Psoas muscle (tissue), 8 donors: Measurements from ENCODE around the gene SUCLA2. TPM values are rescaled to one million over a fixed set of nuclear protein-coding genes. Genes with fewer than 3 reads are reported as not detected.

Experiments
- ATAC-seq, 4 donors: fragments of 200-7000 bp; cut with Tn5 transposase; one replicate each; pipeline ENCODE4 v1.9.1; 2020; ENCODE audit warnings: moderate library complexity in 3 of 4, mild to moderate bottlenecking in 2 of 4
- DNase-seq, 2 donors: peaks; one replicate each; pipeline ENCODE4 v3.0.0-alpha.2; 2020
- H3K27ac ChIP-seq: fragments of 200-600 bp; one replicate; pipeline ENCODE4 v1.8.0; 2022
- H3K27me3 ChIP-seq, 3 donors: fragments of 200-600 bp in 1 of 3; one replicate each; pipeline versions ENCODE4 v1.6.1 to v1.8.0; 2013 to 2022; ENCODE audit warnings: low read length in 2 of 3, mild to moderate bottlenecking in 2 of 3, moderate library complexity in 1 of 3; ENCODE audit not compliant: insufficient read depth in 3 of 3
- H3K36me3 ChIP-seq, 2 donors: fragments of 200-600 bp in 1 of 2; one replicate each; pipeline versions ENCODE4 v1.6.1 to v1.8.0; 2013 to 2022; ENCODE audit warnings: low read depth in 1 of 2, mild to moderate bottlenecking in 1 of 2, moderate library complexity in 1 of 2; ENCODE audit not compliant: insufficient read depth in 1 of 2
- H3K4me1 ChIP-seq: fragments of 200-600 bp; one replicate; pipeline ENCODE4 v1.8.0; 2022
- H3K4me3 ChIP-seq: fragments of 200-600 bp; one replicate; pipeline ENCODE4 v1.8.0; 2022; ENCODE audit warnings: mild to moderate bottlenecking
- H3K9me3 ChIP-seq: fragments of 200-600 bp; one replicate; pipeline ENCODE4 v1.8.0; 2022
- WGBS, 3 donors: extraction: QIAGEN DNeasy Blood & Tissue Kit; methylation state at CpG; one replicate each; pipeline versions ENCODE4 v1.1.6 to v1.1.7; 2013; 5-methylcytosine and 5-hydroxymethylcytosine counted together
- intact Hi-C, 2 donors: fragments of 100-400 bp; cut with DNase I; formaldehyde crosslinking; loops; one replicate each; pipeline versions ENCODE4 v1.11.0 to v1.14.2; 2022
- polyA plus RNA-seq, 3 donors: library from polyadenylated mRNA; stranded (reverse); fragments of 200-250 nt; gene quantifications; one replicate each; pipeline ENCODE4 v1.2.3, GENCODE V29; 2013
- total RNA-seq, 4 donors: library from RNA; stranded (reverse); fragmentation: NEBNext Ultra II Directional in 2 of 4; extraction: Animal tissue kit (Norgen Biotek cat#: 25700) in 2 of 4; gene quantifications; one replicate each; pipeline versions ENCODE4 v1.2.1 to v1.2.4, GENCODE V29; 2021 to 2023
- TF ChIP-seq, protein P1 (sequence below): fragments of 200-600 bp; IDR thresholded peaks from one replicate; pipeline ENCODE4 v1.8.0; 2022; ENCODE audit warnings: antibody characterized with exemption
- donor health status: healthy with polysubstance abuse.
- donor health status: DM: no; HTN: no; CAD: no; lungs with moderate emphysema.
- donor health status: Bipolar disorder and iron deficiency.
- donor health status: healthy.
- donor health status: DM: yes; HTN: yes; CAD: no.
- donor health status: DM: no; HTN: no; CAD: no.
- donor health status: DM: no; HTN: no; CAD: no.
- donor health status: DM: yes; HTN: yes; CAD: no.

The SUCLA2 gene
- total and polyA plus RNA-seq, 7 donors, result 83.9 to 131 (median 103) TPM

DNA sequence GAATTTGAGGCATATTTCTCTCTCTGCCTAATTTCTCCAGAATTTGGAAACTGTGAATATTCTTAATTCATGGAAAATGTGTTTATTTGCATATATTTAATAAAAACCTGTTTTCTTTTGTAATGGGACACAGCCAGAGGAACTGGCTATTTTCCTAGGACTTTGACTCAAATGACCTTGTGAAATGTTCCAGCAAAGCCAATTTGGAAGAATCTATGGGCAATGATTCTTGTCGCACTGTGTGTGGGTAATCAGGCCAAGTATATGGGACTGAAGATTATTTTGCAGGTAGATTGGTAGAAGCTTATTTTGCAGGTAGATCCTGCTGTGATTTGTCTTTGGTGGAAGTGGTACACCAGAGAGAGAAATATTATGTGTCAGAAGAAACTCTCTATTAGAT is 38.8 kb downstream of the SUCLA2 start:
- DNase-seq, result no peak
- intact Hi-C loops, result no loop called here

DNA sequence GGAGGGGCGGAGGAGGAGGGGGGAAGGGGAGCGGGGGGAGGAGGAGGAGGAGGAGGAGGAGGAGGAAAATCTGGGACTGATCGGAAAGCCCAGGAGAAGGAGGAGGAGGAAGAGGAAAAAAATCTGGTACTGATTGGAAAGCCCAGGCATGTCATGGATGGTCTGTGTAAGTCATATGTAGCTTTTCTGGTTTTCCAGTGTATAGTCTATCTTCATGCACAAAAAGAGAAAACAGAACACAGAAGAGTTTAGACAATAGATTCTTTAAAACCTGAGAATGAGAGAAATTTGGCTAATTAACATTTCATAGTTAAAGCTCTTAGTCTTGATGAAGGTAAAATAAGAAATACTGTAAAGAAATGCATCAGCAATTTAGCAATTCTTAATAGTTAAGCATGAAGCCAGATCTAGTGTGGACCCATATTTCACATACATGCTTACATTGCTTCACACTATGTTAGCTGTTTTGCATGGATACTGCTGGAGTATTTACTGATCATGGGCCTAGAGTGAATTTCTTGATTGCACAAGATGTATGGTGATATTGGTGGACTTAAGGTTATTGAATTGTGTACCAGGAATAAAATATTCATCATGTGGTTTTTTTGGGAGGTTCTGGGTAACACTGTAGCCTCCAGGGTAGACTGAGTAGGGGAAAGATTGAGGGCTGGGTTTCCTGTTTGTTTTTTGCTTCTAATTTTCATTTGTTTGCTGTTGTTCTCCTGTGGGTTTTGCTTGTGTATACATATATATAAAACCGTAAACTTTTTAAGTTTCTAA is 41.4 kb downstream of the SUCLA2 start:
- no peaks in the 10 kb centered on the region for H3K4me1 ChIP-seq
- no peak overlapping the region for H3K27ac ChIP-seq
- H3K36me3 ChIP-seq, result peaks cover 10 to 55% of the 10 kb centered on the region in 2 donors
- H3K4me3 ChIP-seq, result no peak overlapping the region
- intact Hi-C loops, result no loop called here
- no peak for ATAC-seq
- no peaks in the 10 kb centered on the region for H3K9me3 ChIP-seq
- 71 to 94% (median 94%) methylated on average over 3 to 4 of the region's 4 CpGs for WGBS, 3 donors
- no peaks in the 10 kb centered on the region for H3K27me3 ChIP-seq
- DNase-seq, result no peak
- TF ChIP-seq, protein P1, sequence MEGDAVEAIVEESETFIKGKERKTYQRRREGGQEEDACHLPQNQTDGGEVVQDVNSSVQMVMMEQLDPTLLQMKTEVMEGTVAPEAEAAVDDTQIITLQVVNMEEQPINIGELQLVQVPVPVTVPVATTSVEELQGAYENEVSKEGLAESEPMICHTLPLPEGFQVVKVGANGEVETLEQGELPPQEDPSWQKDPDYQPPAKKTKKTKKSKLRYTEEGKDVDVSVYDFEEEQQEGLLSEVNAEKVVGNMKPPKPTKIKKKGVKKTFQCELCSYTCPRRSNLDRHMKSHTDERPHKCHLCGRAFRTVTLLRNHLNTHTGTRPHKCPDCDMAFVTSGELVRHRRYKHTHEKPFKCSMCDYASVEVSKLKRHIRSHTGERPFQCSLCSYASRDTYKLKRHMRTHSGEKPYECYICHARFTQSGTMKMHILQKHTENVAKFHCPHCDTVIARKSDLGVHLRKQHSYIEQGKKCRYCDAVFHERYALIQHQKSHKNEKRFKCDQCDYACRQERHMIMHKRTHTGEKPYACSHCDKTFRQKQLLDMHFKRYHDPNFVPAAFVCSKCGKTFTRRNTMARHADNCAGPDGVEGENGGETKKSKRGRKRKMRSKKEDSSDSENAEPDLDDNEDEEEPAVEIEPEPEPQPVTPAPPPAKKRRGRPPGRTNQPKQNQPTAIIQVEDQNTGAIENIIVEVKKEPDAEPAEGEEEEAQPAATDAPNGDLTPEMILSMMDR, result no peak

More for the DNA sequence above, 38.8 kb downstream of the SUCLA2 start:
- no peak for ATAC-seq
- Histone ChIP-seq H3K36me3 (peaks cover 6 to 63% of the 10 kb centered on the region in 2 donors), H3K27me3 (no peaks in the 10 kb centered on the region), H3K4me1 (no peaks in the 10 kb centered on the region), H3K4me3 (no peak overlapping the region), H3K9me3 (no peaks in the 10 kb centered on the region), H3K27ac (no peak overlapping the region)
- TF ChIP-seq, protein P1, result no peak
- WGBS, 3 donors, result 61 to 92% (median 78%) methylated on average over 1 of the region's 1 CpG

DNA sequence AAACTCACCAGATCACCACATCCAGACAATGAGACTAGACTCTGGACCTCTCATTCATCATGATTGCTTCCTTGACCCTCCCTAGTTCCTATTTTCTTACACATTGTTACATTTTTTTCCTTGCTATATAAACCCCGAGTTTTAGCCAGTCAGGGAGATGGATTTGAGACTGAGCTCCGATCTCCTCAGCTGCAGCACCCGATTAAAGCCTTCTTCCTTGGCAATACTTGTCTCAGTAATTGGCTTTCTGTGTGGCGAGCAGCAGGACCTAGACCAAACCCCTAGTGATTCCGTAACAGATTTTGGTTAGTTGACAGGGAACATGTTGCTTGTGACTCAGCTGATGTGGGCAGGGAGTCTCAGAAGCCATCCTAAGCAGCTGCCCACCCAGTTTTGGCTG is 44.0 kb downstream of the SUCLA2 start:
- DNase-seq, result no peak
- no peaks in the 10 kb centered on the region for H3K9me3 ChIP-seq
- H3K36me3 ChIP-seq, result peaks cover 6 to 58% of the 10 kb centered on the region in 2 donors
- no peaks in the 10 kb centered on the region for H3K27me3 ChIP-seq
- TF ChIP-seq, protein P1, result no peak
- no peak overlapping the region for H3K4me3 ChIP-seq
- intact Hi-C loops, result no loop called here
- WGBS, 3 donors, result 95 to 97% (median 96%) methylated on average over 5 of the region's 5 CpGs
- no peak for ATAC-seq
- H3K27ac ChIP-seq, result no peak overlapping the region
- no peaks in the 10 kb centered on the region for H3K4me1 ChIP-seq

DNA sequence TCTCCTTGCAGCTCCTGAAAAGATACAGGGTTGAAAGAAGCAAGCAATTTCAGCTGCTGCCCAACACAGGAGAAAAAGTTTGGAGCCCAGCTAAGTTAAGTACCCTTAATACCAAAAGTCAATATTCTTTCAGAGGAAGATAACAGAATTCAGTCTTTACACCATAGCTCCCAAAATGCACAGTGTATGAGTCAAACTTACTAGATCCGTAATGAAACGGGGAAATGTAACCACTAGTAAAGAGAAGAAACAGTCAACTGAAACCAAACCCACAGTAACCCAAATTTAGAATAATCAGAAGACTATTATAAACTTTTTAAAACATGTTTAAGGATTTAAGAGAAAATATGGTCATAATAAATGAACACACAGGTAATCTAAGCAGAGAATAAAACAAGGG is 45.2 kb downstream of the SUCLA2 start:
- H3K4me3 ChIP-seq, result no peak overlapping the region
- intact Hi-C loops, result no loop called here
- no peaks in the 10 kb centered on the region for H3K9me3 ChIP-seq
- no peaks in the 10 kb centered on the region for H3K27me3 ChIP-seq
- no peak for DNase-seq
- no peaks in the 10 kb centered on the region for H3K4me1 ChIP-seq
- no peak for ATAC-seq
- WGBS, 3 donors, result 96 to 100% (median 97%) methylated on average over 2 of the region's 2 CpGs
- no peak overlapping the region for H3K27ac ChIP-seq
- peaks cover 6 to 59% of the 10 kb centered on the region in 2 donors for H3K36me3 ChIP-seq
- TF ChIP-seq, protein P1, result no peak
